H9 (cell line): Measurements from ENCODE around the gene INSIG1. TPM values are rescaled to one million over a fixed set of nuclear protein-coding genes. Genes with fewer than 3 reads are reported as not detected.

Experiments used
- DNase-seq: peaks from one replicate; pipeline ENCODE4 v3.0.0-alpha.2; 2017
- H2AFZ ChIP-seq: one replicate; pipeline ENCODE4 v1.6.1; 2013; ENCODE audit warnings: mild to moderate bottlenecking, low read length, control low read depth, moderate library complexity
- H2AK5ac ChIP-seq: 2 replicates; pipeline ENCODE4 v1.6.1; 2013; ENCODE audit warnings: low read length, control low read depth, mixed read lengths; ENCODE audit not compliant: insufficient read length
- H2BK120ac ChIP-seq: one replicate; pipeline ENCODE4 v1.6.1; 2013; ENCODE audit warnings: low read depth, mild to moderate bottlenecking, low read length, control low read depth, inconsistent platforms; ENCODE audit not compliant: poor library complexity, severe bottlenecking
- H2BK12ac ChIP-seq: 2 replicates; pipeline ENCODE4 v1.6.1; 2013; ENCODE audit warnings: low read length, control low read depth, mixed read lengths, low read depth; ENCODE audit not compliant: insufficient read length
- H2BK15ac ChIP-seq: 2 replicates; pipeline ENCODE4 v1.6.1; 2013; ENCODE audit warnings: low read depth, low read length, control low read depth
- H2BK20ac ChIP-seq: one replicate; pipeline ENCODE4 v1.6.1; 2013; ENCODE audit warnings: low read depth, mild to moderate bottlenecking, low read length, control low read depth, inconsistent platforms; ENCODE audit not compliant: poor library complexity, severe bottlenecking
- H2BK5ac ChIP-seq: 2 replicates; pipeline ENCODE4 v1.6.1; 2013; ENCODE audit warnings: low read length, control low read depth, mixed read lengths; ENCODE audit not compliant: insufficient read length
- H3K14ac ChIP-seq: 2 replicates; pipeline ENCODE4 v1.6.1; 2013; ENCODE audit warnings: low read length, control low read depth; ENCODE audit not compliant: insufficient read depth
- H3K18ac ChIP-seq: 2 replicates; pipeline ENCODE4 v1.6.1; 2013; ENCODE audit warnings: low read depth, mild to moderate bottlenecking, mixed read lengths, low read length, control low read depth; ENCODE audit not compliant: insufficient read length
- H3K23ac ChIP-seq: 2 replicates; pipeline ENCODE4 v1.6.1; 2013; ENCODE audit warnings: low read length, control low read depth, mixed read lengths, low read depth; ENCODE audit not compliant: insufficient read length
- H3K23me2 ChIP-seq: 2 replicates; pipeline ENCODE4 v1.6.1; 2013; ENCODE audit warnings: low read depth, mild to moderate bottlenecking, mixed read lengths, low read length, control low read depth; ENCODE audit not compliant: insufficient read length, poor library complexity, severe bottlenecking
- H3K27ac ChIP-seq: 2 replicates; pipeline ENCODE4 v1.5.1; 2013; ENCODE audit warnings: low read length, control low read depth, mixed read lengths, low read depth; ENCODE audit not compliant: insufficient read length
- H3K27me3 ChIP-seq: 2 replicates; pipeline ENCODE4 v1.6.1; 2013; ENCODE audit warnings: low read length, control low read depth, inconsistent platforms; ENCODE audit not compliant: insufficient read depth
- H3K4ac ChIP-seq: 2 replicates; pipeline ENCODE4 v1.6.1; 2013; ENCODE audit warnings: low read depth, mild to moderate bottlenecking, control low read depth, inconsistent platforms, low read length, moderate library complexity
- H3K4me1 ChIP-seq: 2 replicates; pipeline ENCODE4 v1.6.1; 2013; ENCODE audit warnings: low read length, control low read depth, inconsistent platforms; ENCODE audit not compliant: insufficient read depth
- H3K4me2 ChIP-seq: 2 replicates; pipeline ENCODE4 v1.6.1; 2013; ENCODE audit warnings: low read length, control low read depth, mixed read lengths; ENCODE audit not compliant: insufficient read length, insufficient read depth
- H3K56ac ChIP-seq: 2 replicates; pipeline ENCODE4 v1.6.1; 2013; ENCODE audit warnings: low read depth, mild to moderate bottlenecking, mixed read lengths, low read length, control low read depth; ENCODE audit not compliant: insufficient read length
- H3K79me1 ChIP-seq: 2 replicates; pipeline ENCODE4 v1.6.1; 2013; ENCODE audit warnings: low read depth, mild to moderate bottlenecking, moderate library complexity, low read length, control low read depth, inconsistent platforms; ENCODE audit not compliant: insufficient read depth, poor library complexity, severe bottlenecking
- H3K79me2 ChIP-seq: 2 replicates; pipeline ENCODE4 v1.6.1; 2013; ENCODE audit warnings: low read length, control low read depth, inconsistent platforms; ENCODE audit not compliant: insufficient read depth
- H3K9ac ChIP-seq: 2 replicates; pipeline ENCODE4 v1.6.1; 2013; ENCODE audit warnings: low read length, control low read depth, mixed read lengths; ENCODE audit not compliant: insufficient read length; ENCODE audit errors: extremely low read depth
- H3K9me3 ChIP-seq: one replicate; pipeline ENCODE4 v1.6.1; 2013; ENCODE audit warnings: low read depth, low read length, inconsistent platforms; ENCODE audit not compliant: control insufficient read depth
- H3T11ph ChIP-seq: one replicate; pipeline ENCODE4 v1.6.1; 2013; ENCODE audit warnings: mild to moderate bottlenecking, low read length, control low read depth, inconsistent platforms
- H4K20me1 ChIP-seq: one replicate; pipeline ENCODE4 v1.6.1; 2013; ENCODE audit not compliant: control insufficient read depth, insufficient read length, insufficient read depth
- H4K5ac ChIP-seq: 2 replicates; pipeline ENCODE4 v1.6.1; 2013; ENCODE audit warnings: low read depth, mild to moderate bottlenecking, mixed read lengths, low read length, control low read depth; ENCODE audit not compliant: insufficient read length
- H4K8ac ChIP-seq: replicated peaks from 2 replicates; pipeline ENCODE4 v1.6.1; 2013; ENCODE audit warnings: low read length, control low read depth, mixed read lengths, low read depth; ENCODE audit not compliant: insufficient read length
- H4K91ac ChIP-seq: 2 replicates; pipeline ENCODE4 v1.6.1; 2013; ENCODE audit warnings: low read depth, mild to moderate bottlenecking, moderate library complexity, mixed read lengths, low read length, control low read depth; ENCODE audit not compliant: insufficient read length
- H3K27ac Mint-ChIP-seq, 3 experiments: 2 replicates in 2 of 3; 3 replicates in 1 of 3; pipeline ENCODE4 v1.8.0; 2020 to 2021; ENCODE audit warnings: mixed read lengths in 3 of 3, mild to moderate bottlenecking in 1 of 3, moderate library complexity in 1 of 3
- H3K27me3 Mint-ChIP-seq: 2 replicates; pipeline ENCODE4 v1.8.0; 2021; ENCODE audit warnings: low read depth, mild to moderate bottlenecking, moderate library complexity, mixed read lengths
- H3K36me3 Mint-ChIP-seq, 3 experiments: 2 replicates in 2 of 3; 3 replicates in 1 of 3; pipeline ENCODE4 v1.8.0; 2020 to 2021; ENCODE audit warnings: low read depth in 3 of 3, mixed read lengths in 3 of 3; ENCODE audit not compliant: insufficient read depth in 1 of 3
- H3K4me1 Mint-ChIP-seq, 2 experiments: 2 replicates each; pipeline ENCODE4 v1.8.0; 2020; ENCODE audit warnings: mixed read lengths in 2 of 2
- H3K4me3 Mint-ChIP-seq, 2 experiments: 2 replicates in 1 of 2; 3 replicates in 1 of 2; pipeline ENCODE4 v1.8.0; 2020 to 2021; ENCODE audit warnings: mild to moderate bottlenecking in 2 of 2, mixed read lengths in 2 of 2, moderate library complexity in 1 of 2
- H3K9me3 Mint-ChIP-seq, 2 experiments: 2 replicates in 1 of 2; 3 replicates in 1 of 2; pipeline ENCODE4 v1.8.0; 2020; ENCODE audit warnings: mild to moderate bottlenecking in 2 of 2, mixed read lengths in 2 of 2, moderate library complexity in 1 of 2
- whole genome bisulfite sequencing: extraction: QIAGEN DNeasy Blood & Tissue Kit; methylation state at CpG from one replicate; pipeline ENCODE4 v1.1.7; 2013; ENCODE audit warnings: missing lambda C conversion rate, low lambda C conversion rate, mixed read lengths; ENCODE audit not compliant: insufficient read length; ENCODE audit errors: extremely low coverage; 5-methylcytosine and 5-hydroxymethylcytosine counted together
- total RNA-seq: library from RNA; stranded (reverse); gene quantifications from 2 replicates; pipeline ENCODE4 v1.2.1, GENCODE V29; 2021
- TF ChIP-seq, protein P1 (sequence below): fragments of 200-600 bp; sonication (generic); conservative IDR thresholded peaks from 3 replicates; pipeline ENCODE4 v1.8.0; 2021; ENCODE audit warnings: antibody characterized with exemption, mild to moderate bottlenecking

INSIG1 gene
- total RNA-seq, 1 experiment from 2014 or later: 23.3 TPM

DNA sequence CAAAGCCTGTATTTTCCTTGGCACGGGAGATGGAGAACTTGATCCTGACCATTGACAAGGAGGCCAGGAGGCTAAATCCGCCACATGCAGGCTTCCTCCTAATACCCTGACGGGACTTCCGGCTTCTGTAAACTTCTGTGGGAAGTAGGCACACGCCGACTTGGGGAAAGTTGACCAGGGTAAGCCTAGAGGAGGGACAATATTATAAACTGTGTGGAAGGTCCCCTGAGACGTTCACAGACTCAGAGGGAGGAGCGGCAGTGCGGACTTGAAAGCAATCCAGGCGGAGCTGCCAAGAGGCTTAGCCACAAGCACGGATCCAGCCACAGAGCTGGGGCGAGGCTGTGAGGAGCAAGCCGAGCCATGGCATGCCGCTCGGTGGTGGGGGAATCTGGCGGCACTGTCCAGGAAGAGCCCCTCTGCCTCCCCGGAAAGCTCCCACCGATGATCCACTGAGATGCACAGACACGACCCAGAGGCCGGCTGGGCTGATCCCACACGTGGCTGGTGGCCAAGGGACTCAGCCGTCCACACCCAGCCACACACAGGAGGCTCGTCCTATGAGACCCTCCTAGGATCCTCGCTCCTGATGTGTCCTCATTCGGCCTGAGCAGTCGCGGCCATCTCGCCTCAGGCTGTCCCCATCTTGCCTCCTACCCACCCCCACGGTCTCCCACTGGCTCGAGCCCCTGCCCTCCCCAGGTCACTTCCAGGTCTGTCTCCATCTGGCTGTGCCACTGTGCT is 40.0 kb upstream of the INSIG1 start:
- Histone ChIP-seq H3K23me2 (no peaks in the 10 kb centered on the region), H3K4me1 (no peaks in the 10 kb centered on the region), H2AFZ (no peak overlapping the region), H3K18ac (no peak overlapping the region), H3K9ac (no peak overlapping the region), H3K23ac (no peak overlapping the region), H4K20me1 (no peaks in the 10 kb centered on the region), H3K4ac (no peak overlapping the region), H2BK5ac (no peak overlapping the region), H3K27ac (no peak overlapping the region), H2BK15ac (no peak overlapping the region), H2BK12ac (no peak overlapping the region), H3K56ac (no peak overlapping the region), H3K27me3 (no peaks in the 10 kb centered on the region), H3K79me2 (no peaks in the 10 kb centered on the region), H2BK120ac (no peak overlapping the region), H3K4me2 (no peak overlapping the region), H3K14ac (no peak overlapping the region), H4K5ac (no peak overlapping the region), H4K91ac (no peak overlapping the region), H2BK20ac (no peak overlapping the region), H3K79me1 (no peaks in the 10 kb centered on the region), H3T11ph (no peak overlapping the region), H3K9me3 (no peaks in the 10 kb centered on the region), H2AK5ac (no peak overlapping the region), H4K8ac (no peak overlapping the region)
- H3K9me3 Mint-ChIP-seq: no peaks in the 10 kb centered on the region
- no peak overlapping the region for H3K4me3 Mint-ChIP-seq
- no peak for DNase-seq
- no CpG with 5 or more reads among the region's 30 CpGs for WGBS
- peak overlapping the region in 1 of 3 experiments; percentile 72; a peak in 2 of 7 replicates for H3K27ac Mint-ChIP-seq
- H3K4me1 Mint-ChIP-seq: peaks cover 2 to 4% of the 10 kb centered on the region in 2 experiments; a peak in 2 of 4 replicates
- peaks cover 14% of the 10 kb centered on the region for H3K27me3 Mint-ChIP-seq
- H3K36me3 Mint-ChIP-seq: no peaks in the 10 kb centered on the region
- TF ChIP-seq, protein P1, sequence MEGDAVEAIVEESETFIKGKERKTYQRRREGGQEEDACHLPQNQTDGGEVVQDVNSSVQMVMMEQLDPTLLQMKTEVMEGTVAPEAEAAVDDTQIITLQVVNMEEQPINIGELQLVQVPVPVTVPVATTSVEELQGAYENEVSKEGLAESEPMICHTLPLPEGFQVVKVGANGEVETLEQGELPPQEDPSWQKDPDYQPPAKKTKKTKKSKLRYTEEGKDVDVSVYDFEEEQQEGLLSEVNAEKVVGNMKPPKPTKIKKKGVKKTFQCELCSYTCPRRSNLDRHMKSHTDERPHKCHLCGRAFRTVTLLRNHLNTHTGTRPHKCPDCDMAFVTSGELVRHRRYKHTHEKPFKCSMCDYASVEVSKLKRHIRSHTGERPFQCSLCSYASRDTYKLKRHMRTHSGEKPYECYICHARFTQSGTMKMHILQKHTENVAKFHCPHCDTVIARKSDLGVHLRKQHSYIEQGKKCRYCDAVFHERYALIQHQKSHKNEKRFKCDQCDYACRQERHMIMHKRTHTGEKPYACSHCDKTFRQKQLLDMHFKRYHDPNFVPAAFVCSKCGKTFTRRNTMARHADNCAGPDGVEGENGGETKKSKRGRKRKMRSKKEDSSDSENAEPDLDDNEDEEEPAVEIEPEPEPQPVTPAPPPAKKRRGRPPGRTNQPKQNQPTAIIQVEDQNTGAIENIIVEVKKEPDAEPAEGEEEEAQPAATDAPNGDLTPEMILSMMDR: no peak
